Left renal pelvis (tissue), 4 donors: ENCODE results near the gene ARPC1A. TPM values are rescaled to one million over a fixed set of nuclear protein-coding genes. Genes with fewer than 3 reads are reported as not detected.
"Not testable (repeated sequence)": the region's sequence is repeated elsewhere in the genome, so short reads cannot be mapped to it uniquely, and the experiment has no call there.

Source experiments
- DNase-seq, 4 donors: peaks; one replicate each; pipeline ENCODE4 v3.0.0-alpha.2; 2013; ENCODE audit warnings: low read depth in 4 of 4, low spot score in 3 of 4
- polyA plus RNA-seq, 4 donors: library from polyadenylated mRNA; unstranded; fragments of 120-200 nt; gene quantifications; one replicate each; pipeline ENCODE4 v1.2.1, GENCODE V29; 2013; ENCODE audit not compliant: insufficient read length in 4 of 4

ARPC1A gene
- polyA plus RNA-seq, 4 donors = 98.0 to 109 (median 106) TPM

DNA sequence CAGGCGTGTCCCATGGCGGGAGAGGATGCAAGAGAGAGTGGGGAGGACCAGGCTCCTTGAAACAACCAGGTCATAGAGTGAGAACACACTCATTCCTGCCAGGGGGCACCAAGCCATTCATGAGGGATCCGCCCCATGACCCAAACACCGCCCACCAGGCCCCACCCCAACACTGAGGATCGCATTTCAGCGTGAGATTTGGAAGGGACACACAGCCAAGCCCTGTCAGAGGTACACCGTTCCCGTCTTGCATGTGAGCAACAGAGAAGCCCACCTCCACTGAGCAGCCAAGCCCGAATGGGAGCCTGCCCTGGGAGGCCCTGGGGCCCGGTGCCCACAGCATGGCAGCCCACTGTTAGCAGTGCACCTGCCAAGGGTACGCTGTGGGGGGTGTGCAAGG, 40.9 kb downstream of the ARPC1A start:
- no peak for DNase-seq

DNA sequence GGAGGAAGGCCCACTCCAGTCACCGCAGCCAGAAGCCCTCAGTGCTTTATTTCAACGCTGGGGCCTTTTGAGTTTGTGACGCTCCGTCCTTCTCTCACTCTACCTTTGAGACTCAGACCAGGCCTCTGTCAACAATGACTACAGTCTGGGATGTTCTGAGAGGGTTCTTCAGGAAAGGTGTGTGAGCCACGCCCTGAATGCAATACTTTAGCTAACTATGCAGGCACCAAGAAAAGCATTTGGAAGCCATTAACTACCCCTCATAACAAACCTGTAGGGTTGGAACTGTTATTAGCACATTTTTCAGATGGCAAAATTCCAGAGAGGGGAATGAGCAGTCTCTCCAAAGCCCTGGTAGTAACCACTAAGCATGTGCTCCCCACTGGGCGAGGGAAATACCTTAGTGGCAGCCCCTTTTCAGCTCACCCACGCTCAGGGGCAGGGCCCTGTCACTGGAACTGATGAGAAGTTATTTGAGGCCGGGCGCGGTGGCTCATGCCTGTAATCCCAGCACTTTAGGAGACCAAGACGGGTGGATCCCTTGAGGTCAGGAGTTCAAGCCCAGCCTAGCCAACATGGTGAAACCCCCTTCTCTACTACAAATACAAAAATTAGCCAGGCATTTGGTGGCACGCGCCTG, 43.2 kb downstream of the ARPC1A start:
- no peak for DNase-seq

DNA sequence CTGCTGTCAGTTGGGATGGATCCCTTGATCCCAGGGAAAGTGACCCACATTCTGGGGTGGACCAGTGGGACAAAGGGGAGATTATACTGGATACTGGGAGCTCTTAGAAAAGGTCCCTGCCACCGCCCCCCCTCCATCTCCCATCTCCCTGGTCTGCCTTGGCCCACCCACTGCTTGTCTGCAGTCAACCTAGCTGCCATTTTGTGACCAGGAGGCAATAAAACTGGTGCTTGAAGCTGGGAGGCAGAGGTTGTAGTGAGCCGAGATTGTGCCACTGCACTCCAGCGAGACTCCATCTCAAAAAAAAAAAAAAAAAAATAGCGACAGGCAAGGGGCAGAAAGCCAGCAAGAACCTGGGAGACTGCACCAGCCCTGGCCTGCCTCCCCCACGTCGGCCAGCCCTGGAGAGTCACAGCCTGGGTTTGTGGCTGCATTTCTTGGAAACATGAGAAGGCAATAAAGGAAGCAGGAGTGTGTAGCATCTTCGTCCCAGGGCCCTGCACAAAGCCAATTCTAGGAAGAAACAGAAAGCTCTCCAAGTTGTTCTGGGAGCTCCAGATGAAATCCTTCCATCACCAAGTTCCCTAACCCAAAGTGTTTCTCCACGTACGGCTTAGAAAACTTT, 44.2 kb downstream of the ARPC1A start:
- DNase-seq = no peak

DNA sequence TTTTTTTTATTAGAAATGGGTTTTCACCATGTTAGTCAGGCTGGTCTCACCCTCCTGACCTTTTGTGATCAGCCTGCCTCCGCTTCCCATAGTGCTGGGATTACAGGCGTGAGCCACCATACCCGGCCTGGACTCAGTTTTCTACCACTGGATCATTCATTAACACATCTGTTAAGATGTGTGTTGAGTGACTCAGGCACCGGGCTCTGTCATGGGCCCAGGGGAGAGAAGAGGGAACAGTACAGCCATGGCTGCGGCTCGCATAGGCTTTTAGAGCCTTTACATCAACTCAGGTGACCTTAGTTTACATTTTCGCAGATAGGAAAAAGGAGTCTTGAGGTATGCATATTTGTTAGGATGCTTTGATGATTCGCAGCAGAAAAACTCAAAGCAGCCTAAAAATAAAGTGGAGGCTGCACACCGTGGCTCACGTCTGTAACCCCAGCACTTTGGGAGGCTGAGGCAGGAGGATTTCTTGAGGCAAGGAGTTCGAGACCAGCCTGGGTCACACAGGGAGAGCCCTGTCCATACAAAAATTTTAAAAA, 45.8 kb downstream of the ARPC1A start:
- DNase-seq = no peak

DNA sequence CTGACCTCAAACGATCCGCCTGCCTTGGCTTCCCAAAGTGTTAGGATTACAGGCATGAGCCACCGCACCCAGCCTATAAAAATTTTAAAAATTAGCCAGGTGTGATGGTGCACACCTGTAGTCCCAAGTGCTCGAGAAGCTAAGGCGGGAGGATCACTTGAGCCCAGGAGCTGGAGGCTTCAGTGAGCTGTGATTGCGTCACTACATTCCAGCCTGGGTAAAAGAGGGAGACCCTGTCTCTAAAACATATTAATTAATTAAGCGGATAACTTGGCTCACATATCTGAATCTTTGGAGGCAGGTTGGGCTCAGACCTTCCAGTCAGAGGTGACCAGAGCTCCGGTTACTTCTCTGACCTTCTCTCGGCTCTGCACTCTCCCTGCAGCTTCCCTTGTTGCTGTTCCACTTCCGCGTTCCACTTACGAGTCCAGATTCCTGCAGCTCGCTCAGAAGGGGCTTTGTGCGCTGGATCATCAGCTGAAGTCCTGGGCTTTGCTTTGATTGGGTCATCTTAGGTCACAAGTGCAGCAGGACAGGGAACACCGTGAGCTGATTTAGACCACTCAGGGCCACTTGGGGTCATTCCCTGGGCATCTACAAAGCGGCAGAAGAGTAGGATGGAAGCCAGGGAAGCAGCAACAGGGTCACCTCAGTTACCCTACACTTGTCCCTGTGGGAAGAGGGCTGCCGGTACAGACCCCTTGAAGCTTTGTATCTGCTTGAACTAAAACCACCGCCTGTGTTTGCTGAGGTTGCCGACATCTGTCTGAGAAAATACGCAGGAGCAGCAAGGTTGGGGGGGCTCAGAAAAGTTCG, 46.8 kb downstream of the ARPC1A start:
- DNase-seq = peak in 1 of 4 donors; percentile 60

DNA sequence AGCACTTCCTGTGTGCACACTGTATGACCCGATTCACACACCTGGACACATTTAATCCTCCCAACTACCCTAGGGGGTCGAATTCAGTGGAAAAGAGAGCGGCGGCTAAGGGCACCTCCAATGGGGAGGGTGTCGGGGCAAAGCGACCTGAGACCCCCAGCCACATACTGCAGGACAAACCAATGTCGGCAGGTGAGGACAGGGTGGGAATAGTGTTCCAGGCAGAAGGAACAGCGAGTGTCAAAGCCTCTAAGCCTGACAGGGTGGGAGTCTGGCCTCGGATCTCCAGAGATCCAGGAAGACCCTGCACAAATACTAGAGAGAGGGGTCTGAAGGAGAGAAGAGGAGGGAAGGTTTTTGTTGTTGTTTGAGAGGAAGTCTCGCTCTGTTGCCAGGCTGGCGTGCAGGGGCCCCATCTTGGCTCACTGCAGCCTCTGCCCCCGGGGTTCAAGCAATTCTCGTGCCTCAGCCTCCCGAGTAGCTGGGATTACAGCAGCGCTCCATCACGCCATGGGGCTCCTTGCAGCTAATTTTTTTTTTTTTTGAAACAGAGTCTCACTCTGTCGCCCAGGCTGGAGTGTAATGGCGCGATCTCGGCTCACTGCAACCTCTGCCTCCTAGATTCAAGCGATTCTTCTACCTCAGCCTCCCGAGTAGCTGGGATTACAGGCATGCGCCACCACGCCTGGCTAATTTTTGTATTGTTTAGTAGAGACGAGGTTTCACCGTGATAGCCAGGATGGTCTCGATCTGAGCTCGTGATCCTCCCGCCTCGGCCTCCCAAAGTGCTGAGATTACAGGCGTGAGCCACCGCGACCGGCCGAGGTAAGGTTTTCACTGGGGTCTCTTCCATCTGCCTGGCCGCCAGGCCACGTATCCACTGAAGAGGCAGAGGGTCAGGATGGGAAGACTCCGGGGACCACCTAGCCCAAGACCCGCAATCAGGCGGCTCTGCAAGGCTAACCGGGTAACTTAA, 47.7 kb downstream of the ARPC1A start:
- no peak for DNase-seq

DNA sequence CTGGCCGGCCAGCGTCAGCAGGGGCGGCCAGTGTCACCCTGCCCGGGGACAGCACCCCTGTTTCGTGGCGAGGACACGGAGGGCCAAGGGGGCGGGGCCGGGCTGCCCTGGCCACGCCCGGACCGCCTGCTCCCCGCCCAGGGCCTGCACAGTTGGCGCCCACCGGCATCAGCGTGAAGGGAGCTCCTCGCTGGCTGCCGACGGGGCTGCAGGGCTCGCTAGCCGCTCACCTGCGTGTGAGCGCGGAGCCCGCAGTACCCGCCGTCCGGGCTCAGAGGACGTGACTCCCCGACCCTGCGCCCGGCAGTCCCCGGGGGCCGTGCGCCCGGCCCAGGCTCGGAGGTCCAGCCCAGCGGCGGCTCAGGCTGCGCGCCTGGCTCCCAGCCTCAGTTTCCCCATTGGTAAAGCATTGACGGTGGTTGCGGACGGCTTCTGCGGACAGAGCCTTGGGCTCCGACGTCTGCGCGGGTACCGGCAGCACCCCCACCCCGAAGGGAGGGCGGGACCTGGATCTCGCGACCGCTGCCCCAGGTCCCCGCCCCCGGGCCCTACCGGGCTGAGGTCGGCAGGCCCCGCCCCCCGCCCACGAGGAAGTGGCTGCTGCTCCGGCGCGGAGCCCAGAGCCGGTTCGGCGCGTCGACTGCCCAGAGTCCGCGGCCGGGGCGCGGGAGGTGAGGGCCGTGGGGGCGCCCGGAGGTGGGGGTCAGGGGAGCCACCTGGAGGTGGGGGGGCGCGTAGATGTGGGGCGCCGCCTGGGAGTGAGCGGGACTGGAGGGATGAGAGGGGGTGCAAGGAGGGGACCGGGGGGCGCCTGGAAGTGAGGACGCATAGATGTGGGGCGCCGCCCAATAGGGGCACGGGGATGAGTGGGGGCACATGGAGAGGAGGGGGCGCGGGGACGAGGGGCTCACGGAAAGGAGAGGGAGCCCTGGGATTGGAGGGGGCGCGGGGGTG, 48.7 kb downstream of the ARPC1A start, which contains the start of gene ARPC1B:
Gene ARPC1B, plus strand, starts transcription at position 620 of the 954 bp plus-strand sequence. CDS start 10,985 bp downstream, outside the sequence.
- DNase-seq = no peak

DNA sequence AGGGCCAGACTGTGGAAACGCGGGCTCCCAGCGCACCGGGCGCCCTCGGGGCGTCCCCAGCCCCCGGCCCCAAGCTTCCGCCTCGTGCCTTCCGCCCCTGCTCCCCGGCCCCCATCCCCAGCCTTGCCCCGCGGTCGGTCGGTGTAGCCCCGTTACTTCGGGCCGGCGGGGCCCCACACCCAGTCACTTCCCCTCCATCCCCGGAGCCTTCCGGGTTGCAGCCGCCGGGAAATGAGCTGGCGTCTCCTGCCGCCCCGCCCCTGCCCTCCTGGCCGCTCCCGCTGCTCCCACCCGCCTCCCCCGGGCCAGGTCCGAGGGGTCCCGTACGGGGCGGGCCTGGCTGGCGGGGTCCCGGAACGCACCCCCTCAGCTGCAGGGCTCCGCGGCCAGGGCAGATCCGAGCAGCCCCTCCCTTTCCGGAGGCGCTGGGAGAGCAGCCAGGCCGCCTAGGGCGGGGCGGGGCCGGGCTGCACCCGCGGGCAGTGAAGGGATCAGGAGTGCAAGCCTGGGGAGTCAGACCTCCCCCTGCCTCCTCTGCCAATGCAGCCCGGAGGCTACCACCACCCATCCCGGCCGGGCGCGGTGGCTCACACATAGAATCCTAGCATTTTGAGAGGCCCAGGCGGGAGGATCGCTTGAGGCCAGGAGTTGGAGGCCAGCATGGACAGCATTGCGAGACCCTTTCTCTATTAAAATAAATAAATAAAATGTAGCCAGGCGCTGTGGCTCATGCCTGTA, 49.5 kb downstream of the ARPC1A start:
- no peak for DNase-seq

DNA sequence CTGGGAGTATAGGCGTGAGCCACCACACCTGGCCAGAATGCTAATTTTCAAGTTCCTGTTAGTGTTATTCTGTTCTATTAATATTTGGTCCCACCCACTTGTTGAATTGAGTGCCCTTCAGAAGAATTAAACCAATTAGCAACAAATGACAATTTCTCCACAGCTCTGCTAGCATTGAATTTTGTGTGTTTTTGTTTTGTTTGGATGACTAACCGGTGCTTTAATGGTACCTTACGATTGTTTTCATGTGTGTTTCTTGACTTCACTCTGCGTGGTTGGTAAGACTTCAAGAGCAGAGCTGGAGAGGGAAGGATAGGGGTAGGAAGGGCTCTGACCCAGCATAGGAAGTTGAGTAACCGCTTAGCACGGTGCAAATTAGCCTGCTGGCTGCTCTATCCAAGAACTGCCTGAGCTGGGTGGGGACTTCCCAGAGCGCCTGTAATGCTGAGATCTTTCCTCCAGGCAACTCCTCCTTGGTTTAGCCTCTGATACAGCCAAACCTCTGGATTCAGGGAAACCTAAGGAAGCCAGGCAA, 53.4 kb downstream of the ARPC1A start:
- no peak for DNase-seq

DNA sequence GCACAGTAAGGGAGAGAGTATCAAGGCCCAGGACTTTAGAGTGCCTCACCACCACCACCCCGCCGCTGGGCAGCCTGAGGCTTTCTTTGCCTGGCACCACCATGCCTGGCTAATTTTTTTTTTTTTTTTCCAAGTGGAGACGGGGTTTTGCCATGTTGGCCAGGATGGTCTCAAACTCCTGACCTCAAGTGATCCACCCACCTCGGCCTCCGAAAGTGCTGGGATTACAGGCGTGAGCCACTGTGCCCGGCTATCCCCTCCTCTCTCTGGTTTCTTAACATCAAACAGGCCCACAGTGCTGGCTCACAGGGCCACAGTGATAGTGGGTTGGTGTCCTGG, 54.0 kb downstream of the ARPC1A start:
- DNase-seq = not testable (repeated sequence)

DNA sequence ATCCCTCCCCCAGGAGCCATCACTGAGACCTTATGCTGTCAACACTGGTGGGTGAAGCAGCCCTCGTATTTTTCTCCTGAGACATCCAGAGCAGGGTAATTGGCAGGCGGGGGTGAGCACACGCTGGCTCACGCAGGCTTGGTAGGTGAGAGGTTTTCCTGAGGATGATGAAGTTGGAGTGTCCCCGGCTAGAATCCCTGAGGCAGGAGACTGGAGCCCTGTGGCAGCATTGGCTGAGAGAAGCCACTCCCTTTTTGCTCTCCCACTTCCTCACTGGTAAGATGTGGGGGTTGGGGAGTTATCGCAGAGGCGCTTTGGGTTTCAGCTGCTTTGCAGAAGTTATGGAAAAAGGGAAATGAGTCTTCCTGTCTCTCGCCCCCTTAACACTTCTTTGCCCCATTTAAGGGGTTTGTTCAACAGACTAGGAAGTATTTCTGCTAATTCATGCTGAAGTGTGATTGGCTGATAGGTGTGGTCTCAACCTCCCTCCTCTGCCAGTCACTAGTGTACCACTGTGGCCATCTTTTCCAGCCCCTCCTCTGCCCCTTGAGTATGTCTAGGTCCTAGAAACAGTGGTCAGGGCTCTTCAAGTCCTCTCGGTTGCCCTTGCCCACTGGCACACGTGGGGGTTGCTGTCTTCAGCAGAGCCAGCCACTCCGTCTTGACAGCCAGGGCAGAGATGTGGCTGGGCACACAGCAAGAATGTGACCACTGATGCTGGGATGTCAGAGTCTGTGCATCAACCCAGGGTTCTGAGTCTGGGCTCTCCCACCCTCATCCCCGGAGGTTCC, 54.5 kb downstream of the ARPC1A start:
- DNase-seq = no peak

DNA sequence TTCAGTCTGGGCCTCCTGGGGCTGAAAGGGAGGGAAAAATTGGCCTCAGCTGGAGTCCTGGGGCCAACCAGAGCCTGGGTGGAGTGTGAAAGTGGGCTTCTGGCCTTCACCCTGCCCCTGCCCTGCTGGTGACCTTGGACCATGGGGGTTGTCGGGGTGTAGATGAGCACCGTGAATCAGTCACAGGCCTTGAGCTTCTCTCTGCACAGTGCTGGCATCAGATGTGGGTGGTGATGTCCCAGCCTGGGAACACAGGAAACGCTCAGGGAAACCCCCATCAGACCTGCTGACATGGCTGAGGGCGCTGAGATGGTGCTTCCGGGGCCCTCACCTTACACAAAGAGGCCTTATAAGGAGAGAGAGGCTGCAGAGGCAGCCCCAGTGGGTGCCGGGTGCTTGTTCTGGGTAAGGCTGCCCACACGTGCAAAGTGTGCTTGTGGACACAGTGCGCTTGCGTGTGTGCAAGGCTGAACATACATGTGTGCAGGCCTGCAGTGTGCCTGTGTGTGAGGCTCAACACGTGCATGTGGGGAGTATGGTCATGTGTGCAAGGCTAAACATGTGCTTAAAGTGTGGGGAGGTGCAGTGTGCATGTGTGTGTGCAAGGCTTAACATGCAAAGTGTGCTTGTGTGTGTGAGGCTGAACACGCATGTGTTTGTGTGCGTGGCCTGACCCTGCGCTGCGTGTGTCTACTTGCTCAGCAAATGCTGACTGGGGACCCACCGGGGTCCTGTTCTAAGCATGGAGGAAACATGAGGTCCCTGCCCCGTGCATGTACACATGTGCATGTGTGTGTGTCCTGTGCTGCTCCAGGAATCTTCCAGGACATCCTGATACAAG, 55.3 kb downstream of the ARPC1A start:
- DNase-seq = no peak

DNA sequence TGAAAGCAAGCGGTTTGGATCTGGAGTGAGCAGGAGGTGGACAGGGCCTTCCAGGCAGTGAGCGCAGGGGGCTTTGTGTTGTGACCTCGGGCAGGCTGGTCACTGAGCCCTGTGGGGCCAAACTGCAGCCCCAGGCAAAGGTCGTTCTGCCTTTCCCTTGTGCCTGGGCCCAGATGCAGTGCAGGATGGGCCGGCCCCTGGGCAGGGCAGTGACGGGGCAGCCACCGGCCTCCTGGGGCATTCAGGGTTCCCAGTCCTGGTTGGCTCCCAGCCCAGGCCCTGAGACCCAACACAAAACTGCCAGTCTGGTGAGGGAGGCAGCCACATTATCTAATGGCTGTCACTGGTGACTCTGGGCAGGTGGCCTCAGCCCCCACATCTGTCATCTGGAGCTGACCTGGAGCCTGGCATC, 56.0 kb downstream of the ARPC1A start:
- DNase-seq = no peak

DNA sequence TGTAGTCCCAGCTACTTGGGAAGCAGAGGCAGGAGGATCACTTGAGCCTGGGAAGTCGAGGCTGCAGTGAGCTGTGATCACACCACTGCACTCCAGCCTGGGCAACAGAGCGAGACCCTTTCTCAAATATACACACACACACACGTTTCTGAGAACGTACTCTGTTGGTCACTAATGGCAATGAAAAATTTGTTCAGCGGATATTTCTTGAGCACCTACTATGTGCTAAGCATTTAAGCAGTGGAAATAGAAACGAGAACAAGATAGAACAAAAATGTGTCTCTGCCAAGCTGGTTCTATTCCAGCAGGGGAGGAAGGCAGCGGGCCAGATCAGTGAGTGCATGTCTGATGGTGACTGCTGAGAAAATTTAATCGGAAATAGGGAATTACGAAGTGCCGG, 57.5 kb downstream of the ARPC1A start:
- DNase-seq = no peak

DNA sequence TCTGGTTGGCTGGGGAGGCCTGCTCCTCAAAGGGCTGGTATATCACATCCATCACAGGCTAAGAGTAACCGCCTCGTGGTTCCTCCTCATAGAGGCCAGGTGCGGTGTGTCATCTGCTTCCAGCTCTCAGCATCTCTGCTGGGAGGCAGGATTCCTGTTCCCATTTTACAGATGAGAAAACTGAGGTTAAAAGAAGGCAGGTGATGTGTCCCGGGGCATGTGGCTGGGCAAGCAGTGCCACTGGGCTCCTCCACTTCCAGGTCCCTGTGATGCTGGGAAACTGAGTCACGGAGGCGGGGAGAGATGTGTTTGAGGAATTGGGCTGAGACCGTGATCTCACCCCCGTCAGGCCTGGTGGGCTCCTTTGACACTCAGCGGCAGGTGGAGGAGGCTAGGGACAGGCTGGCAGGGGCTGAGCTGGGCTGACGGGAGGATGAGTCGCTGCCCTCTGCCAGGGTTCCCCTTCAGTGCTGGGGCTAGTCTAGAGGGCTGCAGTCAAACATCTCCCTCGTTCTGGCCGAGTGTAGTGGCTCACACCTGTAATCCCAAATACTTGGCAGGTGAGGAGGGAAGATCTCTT, 58.2 kb downstream of the ARPC1A start:
- DNase-seq = no peak

DNA sequence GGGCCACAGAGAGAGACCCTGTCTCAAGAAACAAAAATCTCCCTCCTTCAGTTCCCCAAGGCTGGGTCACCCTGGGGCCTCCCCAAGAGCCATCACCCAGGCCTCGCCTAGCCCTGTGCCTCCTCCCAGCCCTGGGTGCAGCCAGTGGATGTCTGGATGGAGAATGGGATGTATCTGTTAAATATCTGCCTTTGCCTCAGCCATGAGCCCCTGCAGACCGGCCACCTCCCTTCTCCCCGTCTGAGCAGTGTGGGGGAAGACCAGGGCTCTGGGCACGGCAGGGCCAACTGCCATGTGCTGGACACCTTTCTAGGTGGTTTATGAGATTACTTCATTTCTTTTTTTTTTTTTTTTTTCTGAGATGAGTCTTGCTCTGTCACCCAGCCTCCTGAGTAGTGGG, 58.8 kb downstream of the ARPC1A start:
- no peak for DNase-seq
